NK-92 treated with Interleukin-12 subunit alpha and Interleukin-12 subunit beta, amount 100 ng/mL, for 24 hours (cell line): ENCODE measurements around the gene HOXA6.

Experiments used
- DNase-seq: peaks from one replicate; lab custom pipeline; 2025; lab: John Stamatoyannopoulos, UW

The HOXA6 gene

GRCh38 chr7:27122077-27122910 lies 25.3 kb downstream of the HOXA6 start:
- no peak for DNase-seq

- DNase-seq, result no peak
Observed at GRCh38 chr7:27121684-27122076, 25.9 kb downstream of the HOXA6 start.

- no peak for DNase-seq
Observed at GRCh38 chr7:27119412-27119911, 28.1 kb downstream of the HOXA6 start.

GRCh38 chr7:27118580-27118979 lies 29.0 kb downstream of the HOXA6 start:
- no peak for DNase-seq

- DNase-seq, result no peak
Observed at GRCh38 chr7:27117887-27118491, 29.6 kb downstream of the HOXA6 start.

- DNase-seq, result no peak
Observed at GRCh38 chr7:27116962-27117886, 30.4 kb downstream of the HOXA6 start.

- no peak for DNase-seq
Observed at GRCh38 chr7:27116031-27116961, 31.3 kb downstream of the HOXA6 start.

- no peak for DNase-seq
Observed at GRCh38 chr7:27115221-27116026, 32.1 kb downstream of the HOXA6 start.

- DNase-seq, result no peak
Observed at GRCh38 chr7:27114881-27115220, 32.7 kb downstream of the HOXA6 start.

GRCh38 chr7:27113991-27114769 lies 33.4 kb downstream of the HOXA6 start:
- no peak for DNase-seq

- DNase-seq, result no peak
Observed at GRCh38 chr7:27112955-27113949, 34.3 kb downstream of the HOXA6 start.

- DNase-seq, result no peak
Observed at GRCh38 chr7:27112361-27112760, 35.2 kb downstream of the HOXA6 start.

GRCh38 chr7:27111751-27112277 lies 35.8 kb downstream of the HOXA6 start:
- DNase-seq, result no peak

- no peak for DNase-seq
Observed at GRCh38 chr7:27111042-27111750, 36.4 kb downstream of the HOXA6 start.

GRCh38 chr7:27110186-27111031 lies 37.2 kb downstream of the HOXA6 start:
- no peak for DNase-seq

GRCh38 chr7:27109466-27110185 lies 37.9 kb downstream of the HOXA6 start:
- no peak for DNase-seq
